NCI-H82 (cell line): ENCODE results near the gene EXOC1.
"Not testable (repeated sequence)": the region's sequence is repeated elsewhere in the genome, so short reads cannot be mapped to it uniquely, and the experiment has no call there.

ENCODE experiments used
- DNase-seq: peaks from one replicate; lab custom pipeline; 2025; lab: John Stamatoyannopoulos, UW

EXOC1 gene

GRCh38 chr4:55906323-55906722 is 52.9 kb downstream of the EXOC1 start:
- DNase-seq = no peak

- no peak for DNase-seq
Observed at GRCh38 chr4:55906989-55907388, 53.5 kb downstream of the EXOC1 start.

GRCh38 chr4:55907469-55907868 is 54.0 kb downstream of the EXOC1 start:
- no peak for DNase-seq

- DNase-seq = no peak
Observed at GRCh38 chr4:55910140-55910539, 56.7 kb downstream of the EXOC1 start.

GRCh38 chr4:55912249-55912648 is 58.8 kb downstream of the EXOC1 start:
- no peak for DNase-seq

GRCh38 chr4:55920571-55920970 is 67.1 kb downstream of the EXOC1 start:
- no peak for DNase-seq

GRCh38 chr4:55921093-55921492 is 67.6 kb downstream of the EXOC1 start:
- DNase-seq = no peak

GRCh38 chr4:55925241-55925640 is 71.8 kb downstream of the EXOC1 start:
- no peak for DNase-seq

- no peak for DNase-seq
Observed at GRCh38 chr4:55926610-55927009, 73.2 kb downstream of the EXOC1 start.

- no peak for DNase-seq
Observed at GRCh38 chr4:55927803-55928437, 74.5 kb downstream of the EXOC1 start.

GRCh38 chr4:55928846-55929245 is 75.4 kb downstream of the EXOC1 start:
- DNase-seq = no peak

GRCh38 chr4:55931043-55931442 is 77.6 kb downstream of the EXOC1 start:
- DNase-seq = no peak

GRCh38 chr4:55931833-55932232 is 78.4 kb downstream of the EXOC1 start:
- DNase-seq = no peak

GRCh38 chr4:55932511-55932910 is 79.1 kb downstream of the EXOC1 start:
- DNase-seq = no peak

GRCh38 chr4:55933611-55934010 is 80.2 kb downstream of the EXOC1 start:
- DNase-seq = no peak

- not testable (repeated sequence) for DNase-seq
Observed at GRCh38 chr4:55935907-55936306, 82.5 kb downstream of the EXOC1 start.

GRCh38 chr4:55938481-55938880 is 85.0 kb downstream of the EXOC1 start:
- no peak for DNase-seq

GRCh38 chr4:55939421-55939820 is 86.0 kb downstream of the EXOC1 start:
- no peak for DNase-seq

GRCh38 chr4:55941881-55942396 is 88.5 kb downstream of the EXOC1 start:
- DNase-seq = no peak

- no peak for DNase-seq
Observed at GRCh38 chr4:55947254-55947882, 93.9 kb downstream of the EXOC1 start.

GRCh38 chr4:55947912-55948725 is 94.7 kb downstream of the EXOC1 start:
- DNase-seq = no peak

- peak; percentile 92 for DNase-seq
Observed at GRCh38 chr4:55948726-55949481, 95.5 kb downstream of the EXOC1 start, which contains the start of gene CEP135. Gene CEP135 (plus strand): TSS chr4:55948945. CDS start chr4:55952131, 3,186 bp downstream.
